GM12873 (cell line): ENCODE results near the gene LDB2.

Experiments
- TF ChIP-seq, protein P1 (sequence below): IDR thresholded peaks from 2 replicates; pipeline ENCODE4 v1.5.1; 2012; ENCODE audit warnings: low read depth, mild to moderate bottlenecking, moderate library complexity, low read length, control low read depth; ENCODE audit not compliant: insufficient read depth; ENCODE audit errors: missing control alignments

The LDB2 gene

DNA sequence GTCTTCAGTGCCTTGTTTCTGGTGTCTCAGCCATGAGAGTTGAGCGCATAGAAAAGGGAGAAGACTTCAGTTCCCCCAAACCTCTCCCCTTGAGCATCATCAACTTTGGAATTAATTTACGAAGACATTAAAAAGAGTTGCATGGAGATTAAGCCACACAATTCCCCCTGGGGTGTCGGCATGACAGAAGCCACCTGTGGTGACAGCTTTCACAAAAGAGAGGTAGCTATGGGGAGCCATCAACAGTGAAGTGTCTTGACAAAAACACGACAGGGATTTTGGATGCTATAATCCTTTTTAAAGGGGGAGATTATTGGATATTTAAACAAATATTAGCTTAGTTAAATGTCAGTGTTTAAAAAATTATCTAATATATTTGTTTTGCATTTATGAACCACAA lies 307.6 kb downstream of the LDB2 start:
- TF ChIP-seq, protein P1, sequence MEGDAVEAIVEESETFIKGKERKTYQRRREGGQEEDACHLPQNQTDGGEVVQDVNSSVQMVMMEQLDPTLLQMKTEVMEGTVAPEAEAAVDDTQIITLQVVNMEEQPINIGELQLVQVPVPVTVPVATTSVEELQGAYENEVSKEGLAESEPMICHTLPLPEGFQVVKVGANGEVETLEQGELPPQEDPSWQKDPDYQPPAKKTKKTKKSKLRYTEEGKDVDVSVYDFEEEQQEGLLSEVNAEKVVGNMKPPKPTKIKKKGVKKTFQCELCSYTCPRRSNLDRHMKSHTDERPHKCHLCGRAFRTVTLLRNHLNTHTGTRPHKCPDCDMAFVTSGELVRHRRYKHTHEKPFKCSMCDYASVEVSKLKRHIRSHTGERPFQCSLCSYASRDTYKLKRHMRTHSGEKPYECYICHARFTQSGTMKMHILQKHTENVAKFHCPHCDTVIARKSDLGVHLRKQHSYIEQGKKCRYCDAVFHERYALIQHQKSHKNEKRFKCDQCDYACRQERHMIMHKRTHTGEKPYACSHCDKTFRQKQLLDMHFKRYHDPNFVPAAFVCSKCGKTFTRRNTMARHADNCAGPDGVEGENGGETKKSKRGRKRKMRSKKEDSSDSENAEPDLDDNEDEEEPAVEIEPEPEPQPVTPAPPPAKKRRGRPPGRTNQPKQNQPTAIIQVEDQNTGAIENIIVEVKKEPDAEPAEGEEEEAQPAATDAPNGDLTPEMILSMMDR = no peak

DNA sequence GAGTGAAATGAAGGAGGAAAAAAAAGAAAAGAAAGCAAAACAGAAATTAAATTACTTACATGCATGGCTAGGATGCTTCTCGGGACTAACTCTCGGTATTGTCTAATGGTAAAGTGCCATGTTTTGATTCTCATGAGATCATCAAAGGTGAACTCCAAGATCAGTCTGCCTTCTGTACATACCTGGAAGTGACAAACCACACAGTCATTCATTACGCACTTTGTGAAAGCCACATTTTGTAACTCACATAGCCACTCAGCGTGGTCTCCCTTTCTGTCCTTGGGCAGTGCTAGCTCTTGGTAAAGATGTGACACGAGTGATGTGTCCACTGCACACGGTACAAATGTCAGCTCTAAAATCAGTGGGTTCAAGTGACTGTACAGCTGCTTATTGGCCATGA lies 309.8 kb downstream of the LDB2 start:
- TF ChIP-seq, protein P1 = no peak

DNA sequence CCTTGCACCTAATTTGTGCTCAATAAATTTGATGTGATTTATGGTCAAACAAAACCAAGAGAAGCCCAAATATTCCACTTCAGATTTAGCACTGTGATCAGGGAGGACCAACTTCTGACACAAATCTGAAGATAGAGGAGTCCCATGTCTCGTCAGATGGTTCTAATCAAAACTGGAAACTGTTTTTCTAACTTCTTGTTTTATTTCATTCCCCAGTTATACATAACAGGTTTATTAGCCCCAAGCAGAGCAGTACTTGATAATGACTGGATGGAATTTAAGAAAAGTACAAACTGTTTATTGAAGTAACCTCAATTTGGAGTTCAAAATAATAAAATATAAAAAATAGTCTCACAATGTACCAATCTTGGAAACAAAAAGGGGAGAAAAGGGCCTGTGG lies 310.3 kb downstream of the LDB2 start:
- TF ChIP-seq, protein P1 = no peak

DNA sequence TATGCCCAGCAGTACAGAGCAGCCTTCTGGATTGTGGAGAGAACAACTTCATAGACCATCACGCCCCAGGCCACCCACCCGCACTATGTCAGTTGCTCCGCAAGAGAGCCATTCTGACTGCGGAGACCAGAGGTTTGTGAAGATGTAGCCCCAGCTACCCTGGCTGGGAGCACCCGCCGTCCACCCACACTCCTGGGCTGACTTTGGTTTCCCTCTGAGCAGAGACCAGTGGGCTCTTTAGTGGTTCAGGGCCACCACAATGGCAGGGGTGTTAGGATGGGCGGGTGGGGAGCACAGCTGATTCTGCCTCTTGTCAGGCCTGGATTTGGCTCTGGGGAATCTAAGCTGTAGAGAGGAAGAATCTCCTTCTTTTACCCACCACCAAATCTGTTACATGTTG lies 313.4 kb downstream of the LDB2 start:
- TF ChIP-seq, protein P1 = no peak

DNA sequence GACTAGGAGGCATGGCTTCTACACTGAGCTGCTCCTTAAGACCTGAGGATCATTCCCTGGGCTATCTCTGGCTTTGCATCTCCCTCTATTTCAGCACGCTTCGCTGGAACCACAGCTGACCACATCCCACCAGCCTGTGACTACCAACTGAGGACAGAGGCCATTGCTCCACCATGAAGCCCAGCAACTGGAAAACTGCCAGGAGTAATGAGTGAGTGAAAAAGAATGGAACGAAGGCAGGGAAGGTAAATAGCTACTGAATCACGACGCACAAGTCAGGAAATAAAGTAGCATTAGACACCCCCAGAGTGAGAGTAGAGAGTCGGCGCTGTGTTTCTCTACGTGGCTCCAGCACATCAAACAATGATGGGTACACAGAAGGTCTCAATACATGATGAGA lies 314.7 kb downstream of the LDB2 start:
- TF ChIP-seq, protein P1 = no peak

DNA sequence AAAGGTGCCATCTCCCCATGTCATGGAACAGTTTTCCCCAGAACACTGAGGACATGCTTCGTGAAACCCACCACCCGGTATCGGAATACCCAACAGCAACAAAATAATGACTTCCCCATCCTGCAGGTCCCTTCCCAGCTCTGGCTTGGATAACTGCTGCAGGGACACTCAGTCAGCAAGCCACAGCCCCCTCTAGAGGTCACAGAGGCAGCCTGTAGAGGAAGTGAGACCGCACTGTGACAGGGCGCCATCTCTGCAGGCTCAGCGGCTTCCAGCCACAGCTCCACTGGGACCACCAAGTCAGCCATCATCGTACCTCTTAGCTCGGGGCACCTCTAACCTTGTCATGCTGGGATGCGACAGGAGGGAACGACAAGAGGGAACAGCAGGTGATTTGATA lies 315.9 kb downstream of the LDB2 start:
- TF ChIP-seq, protein P1 = peak; percentile 15

DNA sequence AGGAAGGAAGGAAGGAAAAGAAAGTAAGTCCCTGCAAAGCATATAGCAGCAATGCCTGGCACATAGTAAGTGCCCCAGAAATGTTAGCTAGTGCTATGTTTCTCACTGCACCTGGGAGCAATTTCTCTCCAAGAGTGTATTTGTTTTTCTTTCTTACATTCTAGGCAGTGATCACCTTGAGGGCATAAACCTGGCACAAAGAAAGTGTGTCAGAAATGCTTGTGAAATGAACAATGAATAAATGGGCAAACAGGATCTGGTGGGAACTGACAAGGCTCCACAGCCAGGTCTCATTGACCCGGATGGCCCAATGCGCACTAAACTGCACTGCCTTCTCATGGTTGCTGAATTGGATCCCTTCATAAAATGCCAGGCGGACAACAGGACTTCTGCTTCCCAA lies 316.4 kb downstream of the LDB2 start:
- TF ChIP-seq, protein P1 = no peak

DNA sequence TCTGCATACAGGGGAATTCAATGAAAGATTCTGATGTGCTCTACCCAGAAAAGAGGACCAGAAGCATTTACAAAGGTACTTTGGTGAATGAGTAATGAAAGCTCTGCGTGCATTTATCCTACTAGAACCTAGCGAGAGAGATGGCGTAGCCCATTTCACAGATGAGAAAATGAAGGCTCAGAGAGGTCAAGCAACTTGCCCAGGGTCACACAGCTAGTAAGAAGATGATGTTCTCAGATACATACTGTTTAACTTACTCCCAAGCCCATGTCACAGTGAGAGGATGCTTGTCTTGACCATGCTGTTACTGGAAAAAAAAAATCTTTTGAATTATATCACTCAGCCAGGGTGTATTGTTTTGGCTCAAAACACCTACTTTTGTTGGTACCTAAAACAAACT lies 317.3 kb downstream of the LDB2 start:
- TF ChIP-seq, protein P1 = no peak
